SK-N-SH (cell line): ENCODE data around the gene SHF. TPM values are rescaled to one million over a fixed set of nuclear protein-coding genes. Genes with fewer than 3 reads are reported as not detected.

Experiments
- CTCF ChIA-PET: fragments of 300-600, 350-600 bp; formaldehyde crosslinking; extraction: SDS; loops from one replicate; lab custom pipeline; 2021; lab: Yijun Ruan, JAX
- POLR2A ChIA-PET: fragments of 350-600 bp; sonication (Branson Sonifier 250); formaldehyde crosslinking; extraction: SDS; loops from one replicate; lab custom pipeline; 2020; ENCODE audit warnings: antibody characterized with exemption, inconsistent platforms; lab: Yijun Ruan, JAX
- DNase-seq: peaks from one replicate; pipeline ENCODE4 v3.0.0; 2012
- H2AFZ ChIP-seq: fragments of 200-600 bp; sonication (generic); 2 replicates; pipeline ENCODE4 v1.8.1; 2016; ENCODE audit warnings: antibody characterized with exemption, mild to moderate bottlenecking, low read depth
- H3F3A ChIP-seq: fragments of 200-600 bp; sonication (generic); replicated peaks from 2 replicates; pipeline ENCODE3; 2016; ENCODE audit warnings: antibody characterized with exemption, mild to moderate bottlenecking; ENCODE audit not compliant: insufficient read depth
- H3K27ac ChIP-seq, 2 experiments: fragments of 200-500 bp in 1 of 2; fragments of 200-600 bp in 1 of 2; sonication (Bioruptor generic) in 1 of 2; sonication (generic), shearing (Covaris generic) in 1 of 2; 2 replicates each; pipeline versions ENCODE4 v1.5.1 to v1.6.1; 2014 to 2016; ENCODE audit warnings: low read depth in 2 of 2, inconsistent platforms in 1 of 2, low read length in 1 of 2, mild to moderate bottlenecking in 1 of 2, mixed read lengths in 1 of 2
- H3K27me3 ChIP-seq: fragments of 200-600 bp; sonication (generic), shearing (Covaris generic); 2 replicates; pipeline ENCODE4 v1.6.1; 2016; ENCODE audit warnings: mixed run types; ENCODE audit not compliant: insufficient read depth
- H3K36me3 ChIP-seq, 2 experiments: fragments of 200-500 bp in 1 of 2; fragments of 200-600 bp in 1 of 2; sonication (Bioruptor generic) in 1 of 2; sonication (generic) in 1 of 2; replicated peaks in 1 of 2; 2 replicates each; pipeline versions ENCODE3 to v1.5.1; 2014 to 2016; ENCODE audit warnings: low read length in 1 of 2, mild to moderate bottlenecking in 1 of 2; ENCODE audit not compliant: insufficient read depth in 2 of 2, control insufficient read depth in 1 of 2
- H3K4me1 ChIP-seq, 2 experiments: fragments of 200-500 bp in 1 of 2; fragments of 200-600 bp in 1 of 2; sonication (Bioruptor generic) in 1 of 2; sonication (generic), shearing (Covaris generic) in 1 of 2; 2 replicates each; pipeline versions ENCODE4 v1.5.1 to v1.6.1; 2014 to 2016; ENCODE audit warnings: low read depth in 1 of 2, low read length in 1 of 2, mixed run types in 1 of 2; ENCODE audit not compliant: insufficient read depth in 2 of 2, control insufficient read depth in 1 of 2
- H3K4me2 ChIP-seq: fragments of 200-600 bp; sonication (generic), shearing (Covaris generic); 2 replicates; pipeline ENCODE4 v1.6.1; 2017; ENCODE audit warnings: mixed run types
- H3K4me3 ChIP-seq, 2 experiments: fragments of 200-500 bp in 1 of 2; fragments of 200-600 bp in 1 of 2; sonication (Bioruptor generic) in 1 of 2; sonication (generic), shearing (Covaris generic) in 1 of 2; 2 replicates each; pipeline versions ENCODE4 v1.5.1 to v1.8.1; 2014 to 2016; ENCODE audit warnings: low read depth in 2 of 2, inconsistent platforms in 1 of 2, low read length in 1 of 2, mild to moderate bottlenecking in 1 of 2, mixed read lengths in 1 of 2, moderate library complexity in 1 of 2
- H3K79me2 ChIP-seq: fragments of 200-600 bp; sonication (generic); 2 replicates; pipeline ENCODE4 v1.8.1; 2017; ENCODE audit warnings: mild to moderate bottlenecking; ENCODE audit not compliant: insufficient read depth
- H3K9ac ChIP-seq: fragments of 200-600 bp; sonication (generic); 2 replicates; pipeline ENCODE4 v1.6.1; 2017; ENCODE audit warnings: mixed run types
- H3K9me2 ChIP-seq: fragments of 200-600 bp; sonication (generic); 2 replicates; pipeline ENCODE4 v1.6.1; 2017; ENCODE audit warnings: mixed run types
- H3K9me3 ChIP-seq: fragments of 200-600 bp; sonication (generic); 2 replicates; pipeline ENCODE4 v1.6.1; 2017; ENCODE audit warnings: mixed run types, mild to moderate bottlenecking, moderate library complexity
- H4K20me1 ChIP-seq: fragments of 200-600 bp; sonication (generic); 2 replicates; pipeline ENCODE4 v1.6.1; 2017; ENCODE audit warnings: mild to moderate bottlenecking, mixed run types; ENCODE audit not compliant: insufficient read depth
- CHD2 ChIP-seq: fragments of 150-350 bp; IDR thresholded peaks from 2 replicates; pipeline ENCODE4 v1.6.1; 2018; ENCODE audit warnings: low read length; ENCODE audit not compliant: partially characterized antibody
- CTCF ChIP-seq: fragments of 200-600 bp; sonication (generic); IDR thresholded peaks from 2 replicates; pipeline ENCODE4 v1.6.1; 2017; ENCODE audit warnings: antibody characterized with exemption, mild to moderate bottlenecking, moderate library complexity
- EP300 ChIP-seq, 2 experiments: IDR thresholded peaks; 2 replicates each; pipeline versions ENCODE4 v1.4.0 to v1.6.1; 2012; ENCODE audit warnings: borderline replicate concordance in 1 of 2, low read depth in 1 of 2, low read length in 1 of 2
- EZH2phosphoT487 ChIP-seq: fragments of 200-600 bp; sonication (generic); IDR thresholded peaks from 2 replicates; pipeline ENCODE4 v1.6.1; 2017; ENCODE audit warnings: low read depth, mixed run types, mild to moderate bottlenecking, antibody characterized with exemption, moderate library complexity, borderline replicate concordance
- FOSL2 ChIP-seq: IDR thresholded peaks from 2 replicates; pipeline ENCODE4 v1.4.0; 2012; ENCODE audit warnings: low read depth, mild to moderate bottlenecking, moderate library complexity, borderline replicate concordance
- FOXM1 ChIP-seq: IDR thresholded peaks from 2 replicates; pipeline ENCODE4 v1.4.0; 2012; ENCODE audit warnings: low read depth, mild to moderate bottlenecking
- IRF3 ChIP-seq: fragments of 150-350 bp; IDR thresholded peaks from 2 replicates; pipeline ENCODE4 v1.6.1; 2016; ENCODE audit warnings: mild to moderate bottlenecking, low read depth, low read length
- JUND ChIP-seq: IDR thresholded peaks from 2 replicates; pipeline ENCODE4 v1.4.0; 2012
- MAX ChIP-seq: IDR thresholded peaks from 2 replicates; pipeline ENCODE4 v1.4.0; 2012; ENCODE audit warnings: low read depth
- MXI1 ChIP-seq: IDR thresholded peaks from 2 replicates; pipeline ENCODE4 v1.6.1; 2012; ENCODE audit warnings: mild to moderate bottlenecking, low read depth, low read length, improper control_type of control experiment
- NFIC ChIP-seq: IDR thresholded peaks from 2 replicates; pipeline ENCODE4 v1.4.0; 2012; ENCODE audit warnings: borderline replicate concordance
- POLR2AphosphoS5 ChIP-seq: IDR thresholded peaks from 2 replicates; pipeline ENCODE4 v1.6.1; 2012; ENCODE audit warnings: low read depth, low read length
- RXRA ChIP-seq: IDR thresholded peaks from 2 replicates; pipeline ENCODE4 v1.4.0; 2012; ENCODE audit warnings: low read depth, mild to moderate bottlenecking, borderline replicate concordance
- SMC3 ChIP-seq: IDR thresholded peaks from 2 replicates; pipeline ENCODE4 v1.6.1; 2012; ENCODE audit warnings: low read depth, low read length, improper control_type of control experiment
- TCF12 ChIP-seq: IDR thresholded peaks from 2 replicates; pipeline ENCODE4 v1.4.0; 2012
- USF1 ChIP-seq: IDR thresholded peaks from 2 replicates; pipeline ENCODE4 v1.4.0; 2012; ENCODE audit warnings: low read depth, borderline replicate concordance
- USF2 ChIP-seq: fragments of 150-350 bp; IDR thresholded peaks from 2 replicates; pipeline ENCODE4 v1.6.1; 2017; ENCODE audit warnings: antibody characterized with exemption, low read length, low read depth, borderline replicate concordance
- YY1 ChIP-seq: IDR thresholded peaks from 2 replicates; pipeline ENCODE4 v1.4.0; 2012; ENCODE audit warnings: low read depth, mild to moderate bottlenecking
- WGBS: methylation state at CpG from one replicate; pipeline ENCODE4 v1.1.6; 2017; ENCODE audit warnings: low lambda C conversion rate; 5-methylcytosine and 5-hydroxymethylcytosine counted together
- polyA plus RNA-seq, 3 experiments: library from polyadenylated mRNA; depleted of rRNA; stranded (reverse); fragments of >200 nt; gene quantifications; 2 replicates each; pipeline ENCODE4 v1.2.3, GENCODE V29; 2012

The SHF gene
- polyA plus RNA-seq, 1 of the 3 experiments (the other 2 are of a cell fraction): 5.5 TPM

- TF ChIP-seq YY1 (no peak), MXI1 (no peak), RXRA (no peak)
- TF ChIP-seq, all 33 proteins: peak for 0
Measured at GRCh38 chr15:45156744-45157455, 30.9 kb downstream of the SHF start (continued).

GRCh38 chr15:45155739-45156138, 32.0 kb downstream of the SHF start:
- TF ChIP-seq SMC3 (no peak), TCF12 (no peak), NFIC (no peak)
- Histone ChIP-seq H3K79me2 (no peaks in the 10 kb centered on the region), H3K9me3 (no peaks in the 10 kb centered on the region), H2AFZ (no peak overlapping the region), H4K20me1 (no peaks in the 10 kb centered on the region), H3K4me3 (no peak overlapping the region), H3K9me2 (no peaks in the 10 kb centered on the region), H3K4me2 (no peak overlapping the region), H3K4me1 (peaks cover 0 to 2% of the 10 kb centered on the region in 2 experiments; a peak in 1 of 4 replicates), H3K27ac (no peak overlapping the region), H3F3A (no peaks in the 10 kb centered on the region), H3K36me3 (peaks cover 0 to 3% of the 10 kb centered on the region in 2 experiments), H3K9ac (no peak overlapping the region), H3K27me3 (no peaks in the 10 kb centered on the region)
- no peak for DNase-seq
- POLR2A ChIA-PET: no interaction called here
- CTCF ChIA-PET: interaction anchor here (1.1 to 10.7 kb wide), 5 partner anchors 12 to 302 kb away, joined by 5 to 226 read pairs (median 7); no protein-coding TSS in a partner anchor
- WGBS: 87% methylated on average over 8 of the region's 8 CpGs

GRCh38 chr15:45151998-45152828, 35.6 kb downstream of the SHF start:
- Histone ChIP-seq H3K9ac (no peak overlapping the region), H3K9me3 (no peaks in the 10 kb centered on the region), H3F3A (no peaks in the 10 kb centered on the region), H3K9me2 (no peaks in the 10 kb centered on the region), H3K79me2 (no peaks in the 10 kb centered on the region), H4K20me1 (no peaks in the 10 kb centered on the region), H3K4me2 (no peak overlapping the region), H3K27me3 (no peaks in the 10 kb centered on the region), H3K27ac (no peak overlapping the region), H3K4me3 (no peak overlapping the region), H3K4me1 (peaks cover 5 to 13% of the 10 kb centered on the region in 2 experiments; a peak in 3 of 4 replicates), H3K36me3 (peaks cover 0 to 3% of the 10 kb centered on the region in 2 experiments), H2AFZ (no peak overlapping the region)
- ChIA-PET CTCF (interaction anchor here (0.6 to 1.2 kb wide), 2 partner anchors 34 to 267 kb away, joined by 3 to 4 read pairs; no protein-coding TSS in a partner anchor), POLR2A (no interaction called here)
- no peak for DNase-seq
- 98% methylated on average over 23 of the region's 36 CpGs for WGBS
- TF ChIP-seq USF1 (no peak), USF2 (no peak), POLR2AphosphoS5 (no peak), IRF3 (no peak), EZH2phosphoT487 (no peak), FOXM1 (no peak), CHD2 (no peak), EP300 (IDR thresholded peaks at IDR 0.05; ENCODE audit: borderline replicate concordance in 1 of 2, low read depth in 1 of 2, low read length in 1 of 2) (no peak), CTCF (no peak), MAX (no peak), FOSL2 (no peak), JUND (no peak), TCF12 (no peak)
